NCI-H128 (cell line): Measurements from ENCODE around the gene DAAM1.

Experiments
- DNase-seq: peaks from one replicate; lab custom pipeline; 2025; ENCODE audit not compliant: unreplicated experiment; lab: John Stamatoyannopoulos, UW

The DAAM1 gene

DNA sequence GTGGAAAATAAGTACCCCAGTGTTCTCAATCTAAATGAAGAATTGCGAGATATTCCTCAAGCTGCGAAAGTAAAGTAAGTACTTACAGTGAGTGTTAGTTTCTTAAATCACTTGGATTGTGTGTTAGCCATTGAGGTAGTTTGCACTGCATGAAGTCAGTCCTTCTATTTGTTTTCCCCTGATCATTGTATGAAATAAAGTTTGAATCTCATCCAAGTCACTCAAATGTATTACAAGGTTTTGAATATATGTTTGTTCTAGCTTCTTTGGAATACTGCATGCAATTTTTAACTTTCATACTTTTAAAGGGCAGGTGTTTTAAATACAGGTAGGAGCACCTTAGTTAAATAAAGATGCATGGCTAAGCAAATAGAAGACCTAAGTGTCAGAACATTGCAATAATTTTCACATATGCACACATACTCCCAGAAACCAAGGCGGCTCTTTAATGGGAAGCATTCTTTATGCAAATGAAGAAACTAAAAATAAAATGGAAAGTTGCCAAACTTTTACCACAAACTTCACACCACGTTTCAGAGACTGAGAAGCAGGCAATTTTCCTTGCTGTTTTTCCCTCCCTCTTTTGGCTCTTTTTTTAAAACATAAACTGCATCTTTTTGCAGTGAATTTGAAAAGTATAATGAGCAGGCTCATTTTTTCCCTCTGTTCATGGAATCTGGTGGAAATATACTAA is 171.1 kb downstream of the DAAM1 start:
- no peak for DNase-seq

- DNase-seq: no peak
Measured at GRCh38 chr14:59360233-59360632, 171.8 kb downstream of the DAAM1 start.

GRCh38 chr14:59360923-59361794 is 172.7 kb downstream of the DAAM1 start:
- peak; percentile 63 for DNase-seq

GRCh38 chr14:59362513-59362912 is 174.0 kb downstream of the DAAM1 start:
- no peak for DNase-seq

DNA sequence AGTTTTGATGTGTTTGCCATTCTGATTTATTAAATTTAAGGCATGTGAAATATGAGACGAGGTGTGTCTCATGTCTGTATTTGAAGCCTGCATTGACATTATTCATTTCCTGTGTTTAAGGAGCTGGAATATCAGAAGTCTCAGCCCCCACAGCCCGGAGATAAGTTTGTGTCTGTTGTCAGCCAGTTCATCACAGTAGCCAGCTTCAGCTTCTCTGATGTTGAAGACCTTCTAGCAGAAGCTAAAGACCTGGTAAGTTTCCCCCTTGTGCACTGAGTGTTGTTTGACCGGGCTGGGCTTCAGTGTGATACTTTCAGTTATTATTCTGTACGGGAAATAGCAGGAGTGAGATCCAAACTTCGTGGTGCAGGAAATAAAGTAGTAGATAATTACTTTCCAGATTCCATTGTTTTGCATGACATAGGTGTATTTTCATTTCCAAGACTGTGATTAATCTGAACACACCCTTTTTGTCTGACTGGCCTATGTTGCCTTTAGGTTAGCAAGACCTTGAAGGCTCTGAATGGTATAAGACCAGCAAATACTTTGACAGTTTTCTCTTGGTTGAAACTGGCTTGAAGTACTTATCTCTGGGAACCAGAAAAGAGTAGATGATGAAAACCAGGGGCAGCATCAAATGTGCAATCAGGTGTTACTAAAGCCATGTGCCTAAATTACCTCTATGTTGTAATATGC is 175.2 kb downstream of the DAAM1 start:
- no peak for DNase-seq

DNA sequence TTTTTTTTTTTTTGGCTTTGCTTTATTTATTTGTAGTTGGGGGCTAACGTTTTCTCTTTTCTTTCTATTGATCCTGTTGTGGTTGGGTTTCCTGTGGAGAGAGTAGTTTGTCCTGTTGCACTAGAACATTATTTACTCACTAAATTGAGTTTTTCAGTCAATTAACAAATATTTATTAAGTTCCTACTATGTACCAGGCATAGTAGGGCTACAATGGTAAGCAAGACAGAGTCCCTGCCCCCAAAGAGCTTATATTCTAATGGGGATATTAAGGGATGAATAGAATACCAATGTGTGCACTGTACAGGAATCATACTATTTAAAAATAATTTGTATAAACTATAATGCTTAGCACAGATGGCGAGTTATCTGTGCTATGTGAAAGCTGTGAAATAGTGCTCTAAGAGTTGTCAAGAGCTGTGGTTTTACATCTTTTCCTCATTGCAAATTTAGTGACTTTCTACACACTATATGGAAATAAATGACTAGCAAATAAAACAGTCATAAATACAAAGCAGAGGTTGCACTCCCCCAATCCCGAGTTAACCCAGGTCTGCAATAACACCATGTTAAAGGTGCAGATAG is 181.8 kb downstream of the DAAM1 start:
- DNase-seq: no peak

GRCh38 chr14:59371771-59372170 is 183.3 kb downstream of the DAAM1 start:
- DNase-seq: no peak

GRCh38 chr14:59374048-59374447 is 185.6 kb downstream of the DAAM1 start:
- DNase-seq: no peak

DNA sequence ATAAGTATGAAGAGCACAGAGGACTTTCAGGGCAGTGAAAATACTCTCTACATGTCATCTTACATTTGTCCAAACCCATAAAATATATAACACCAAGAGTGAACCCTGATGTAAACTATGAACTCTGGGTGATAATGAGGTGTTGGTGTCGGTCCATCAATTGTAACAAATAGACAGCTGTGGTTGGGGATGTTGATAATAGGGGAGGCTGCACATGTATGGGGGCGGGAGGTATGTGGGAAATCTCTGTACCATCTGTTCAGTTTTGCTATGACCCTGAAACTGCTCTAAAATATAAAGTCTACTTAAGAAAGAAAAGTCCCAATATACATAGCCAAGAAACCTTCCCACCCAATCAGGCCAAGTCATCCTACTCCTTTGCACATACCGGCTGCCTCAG is 188.2 kb downstream of the DAAM1 start:
- no peak for DNase-seq

GRCh38 chr14:59377491-59377890 is 189.0 kb downstream of the DAAM1 start:
- DNase-seq: no peak

GRCh38 chr14:59377991-59378601 is 189.6 kb downstream of the DAAM1 start:
- no peak for DNase-seq

DNA sequence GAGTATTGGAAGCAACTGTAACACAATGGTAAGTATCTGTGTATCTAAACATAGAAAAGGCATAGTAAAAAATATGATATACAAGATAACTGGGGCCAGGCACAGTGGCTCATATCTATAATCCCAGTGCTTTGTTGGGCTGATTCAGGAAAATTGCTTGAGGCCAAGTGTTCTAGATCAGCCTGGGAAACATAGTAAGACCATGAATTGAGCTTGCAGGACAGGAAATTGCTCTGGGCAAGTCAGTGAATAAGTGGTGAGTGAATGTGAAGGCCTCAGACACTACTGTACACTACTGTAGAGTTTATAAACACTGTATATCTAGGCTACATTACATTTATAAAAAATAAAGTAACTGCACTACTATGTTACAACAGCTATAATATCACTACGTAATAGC is 201.5 kb downstream of the DAAM1 start:
- no peak for DNase-seq

GRCh38 chr14:59391388-59391787 is 202.9 kb downstream of the DAAM1 start:
- no peak for DNase-seq

GRCh38 chr14:59394268-59394667 is 205.8 kb downstream of the DAAM1 start:
- no peak for DNase-seq

DNA sequence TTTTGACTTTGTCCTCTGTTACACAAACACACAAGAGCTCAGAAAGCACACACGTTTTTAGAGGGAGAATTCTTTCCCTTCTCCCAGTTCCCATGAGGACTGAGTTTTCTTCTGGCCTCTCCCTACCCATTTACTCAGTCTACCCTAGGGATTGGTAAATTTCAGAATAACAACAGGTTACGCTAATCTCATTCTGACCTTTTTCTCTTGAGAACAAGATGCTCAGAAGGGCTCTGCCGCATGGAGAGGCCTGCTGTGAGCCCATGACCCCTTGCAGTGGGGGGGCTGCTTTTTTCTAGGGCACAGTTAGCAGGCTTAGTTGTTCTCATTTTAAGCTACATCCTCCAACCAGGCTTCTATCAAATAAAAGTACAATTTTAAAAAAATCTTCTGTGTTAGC is 207.2 kb downstream of the DAAM1 start:
- no peak for DNase-seq

GRCh38 chr14:59398841-59399240 is 210.4 kb downstream of the DAAM1 start:
- no peak for DNase-seq

- no peak for DNase-seq
Measured at GRCh38 chr14:59406454-59407245, 218.2 kb downstream of the DAAM1 start.

- DNase-seq: no peak
Measured at GRCh38 chr14:59407246-59408010, 219.0 kb downstream of the DAAM1 start.

GRCh38 chr14:59415836-59416602 is 227.6 kb downstream of the DAAM1 start:
- DNase-seq: no peak
